ENCODE data around the gene TAS2R41. TPM values are rescaled to one million over a fixed set of nuclear protein-coding genes. Genes with fewer than 3 reads are reported as not detected.

The TAS2R41 gene
- total RNA-seq, 4 donors from 2014 or later = not detected

- Histone ChIP-seq H3K27me3 (no peaks in the 10 kb centered on the region), H3K4me3 (no peak overlapping the region), H3K36me3 (no peaks in the 10 kb centered on the region), H3K4me1 (no peaks in the 10 kb centered on the region), H3K27ac (no peak overlapping the region), H3K9me3 (no peaks in the 10 kb centered on the region)
- no peak for TF ChIP-seq CTCF (IDR thresholded peaks at IDR 0.05)
- TF ChIP-seq POLR2A (IDR thresholded peaks at IDR 0.05) = no peak
- DNase-seq = no peak
These were observed 33.5 kb upstream of the TAS2R41 start for GRCh38 chr7:143444063-143444782.

- TF ChIP-seq POLR2A (IDR thresholded peaks at IDR 0.05) (no peak), CTCF (IDR thresholded peaks at IDR 0.05) (no peak)
- H3K27ac ChIP-seq = no peak overlapping the region
- H3K27me3 ChIP-seq = no peaks in the 10 kb centered on the region
- no peaks in the 10 kb centered on the region for H3K36me3 ChIP-seq
- no peak overlapping the region for H3K4me3 ChIP-seq
- DNase-seq = no peak
- no peaks in the 10 kb centered on the region for H3K4me1 ChIP-seq
- no peaks in the 10 kb centered on the region for H3K9me3 ChIP-seq
These were observed 32.9 kb upstream of the TAS2R41 start for GRCh38 chr7:143444785-143445184.

- TF ChIP-seq CTCF (IDR thresholded peaks at IDR 0.05) (no peak), POLR2A (IDR thresholded peaks at IDR 0.05) (no peak)
- H3K4me3 ChIP-seq = no peak overlapping the region
These were observed 30.2 kb upstream of the TAS2R41 start for GRCh38 chr7:143447466-143447865.

GRCh38 chr7:143448429-143448828 is 29.2 kb upstream of the TAS2R41 start:
- Histone ChIP-seq H3K27me3 (no peaks in the 10 kb centered on the region), H3K4me1 (no peaks in the 10 kb centered on the region), H3K27ac (no peak overlapping the region), H3K36me3 (no peaks in the 10 kb centered on the region), H3K9me3 (no peaks in the 10 kb centered on the region), H3K4me3 (no peak overlapping the region)
- TF ChIP-seq POLR2A (IDR thresholded peaks at IDR 0.05) = no peak
- TF ChIP-seq CTCF (IDR thresholded peaks at IDR 0.05) = no peak
- no peak for DNase-seq

More at GRCh38 chr7:143447466-143447865, 30.2 kb upstream of the TAS2R41 start:
- no peak for DNase-seq
- Histone ChIP-seq H3K36me3 (no peaks in the 10 kb centered on the region), H3K27me3 (no peaks in the 10 kb centered on the region), H3K27ac (no peak overlapping the region), H3K4me1 (no peaks in the 10 kb centered on the region), H3K9me3 (no peaks in the 10 kb centered on the region)

- H3K36me3 ChIP-seq = no peaks in the 10 kb centered on the region
- no peaks in the 10 kb centered on the region for H3K9me3 ChIP-seq
- TF ChIP-seq CTCF (IDR thresholded peaks at IDR 0.05) = no peak
- no peak for TF ChIP-seq POLR2A (IDR thresholded peaks at IDR 0.05)
- no peak for DNase-seq
- no peaks in the 10 kb centered on the region for H3K27me3 ChIP-seq
- H3K27ac ChIP-seq = no peak overlapping the region
- no peaks in the 10 kb centered on the region for H3K4me1 ChIP-seq
- H3K4me3 ChIP-seq = no peak overlapping the region
These were observed 27.9 kb upstream of the TAS2R41 start for GRCh38 chr7:143449793-143450192.
